ENCODE data around the gene LANCL2. TPM values are rescaled to one million over a fixed set of nuclear protein-coding genes. Genes with fewer than 3 reads are reported as not detected.

The LANCL2 gene
- total and polyA plus RNA-seq, 2 experiments from 2014 or later, result 11.7 to 13.8 TPM

DNA sequence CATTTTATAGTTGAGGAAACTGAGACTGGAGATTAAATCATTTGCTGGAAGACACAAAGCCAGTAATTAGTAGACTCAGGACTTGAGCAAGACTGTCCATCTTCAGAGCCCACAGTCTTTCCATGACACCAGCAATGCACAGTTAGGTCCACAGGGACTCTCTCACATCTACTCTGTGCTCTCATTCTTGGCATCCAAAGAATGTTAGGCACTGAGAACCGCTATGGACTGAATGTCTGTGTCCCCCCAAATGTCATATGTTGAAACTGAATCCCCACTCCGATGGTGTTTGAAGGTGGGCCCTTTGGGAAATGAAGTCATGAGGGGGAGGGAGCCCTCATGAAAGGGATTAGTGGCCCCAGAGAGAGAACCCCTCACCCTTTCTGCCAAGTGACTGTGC, 100.6 kb downstream of the LANCL2 start:
- H2AFZ ChIP-seq, result no peak overlapping the region
- H3K79me2 ChIP-seq (ENCODE audit: insufficient read depth), result no peaks in the 10 kb centered on the region
- TF ChIP-seq EZH2 (IDR thresholded peaks at IDR 0.05; ENCODE audit: insufficient read depth, poor library complexity, severe bottlenecking) (no peak), EZH2phosphoT487 (IDR thresholded peaks at IDR 0.05; ENCODE audit: insufficient read depth, low read depth) (no peak)
- H3K4me1 ChIP-seq (ENCODE audit: insufficient read depth), result no peaks in the 10 kb centered on the region
- H3K27me3 ChIP-seq (replicated peaks; ENCODE audit: insufficient read depth), result no peaks in the 10 kb centered on the region
- H3F3A ChIP-seq (ENCODE audit: insufficient read depth), result no peaks in the 10 kb centered on the region
- WGBS, 2 experiments (ENCODE audit: low coverage in 1 of 2, low lambda C conversion rate in 2 of 2, missing lambda C conversion rate in 2 of 2), result 100% methylated on average over 2 of the region's 2 CpGs
- H3K9ac ChIP-seq, result no peak overlapping the region
- 0 out of 2 replicates have a peak, but pooled peaks cover 6% of the 10 kb centered on the region for H3K36me3 ChIP-seq (ENCODE audit: low read depth)
- H3K4me3 ChIP-seq, result no peak overlapping the region
- DNase-seq, result no peak
- no peaks in the 10 kb centered on the region for H3K9me3 ChIP-seq (ENCODE audit: low read depth)
- H3K27ac ChIP-seq, result no peak overlapping the region
- in situ Hi-C loops (cut with MboI), result no loop called here
- H3K9me2 ChIP-seq (ENCODE audit: insufficient read depth), result no peaks in the 10 kb centered on the region
- no peak overlapping the region for H3K4me2 ChIP-seq (ENCODE audit: unreplicated experiment)
- no peaks in the 10 kb centered on the region for H4K20me1 ChIP-seq (ENCODE audit: insufficient read depth)

DNA sequence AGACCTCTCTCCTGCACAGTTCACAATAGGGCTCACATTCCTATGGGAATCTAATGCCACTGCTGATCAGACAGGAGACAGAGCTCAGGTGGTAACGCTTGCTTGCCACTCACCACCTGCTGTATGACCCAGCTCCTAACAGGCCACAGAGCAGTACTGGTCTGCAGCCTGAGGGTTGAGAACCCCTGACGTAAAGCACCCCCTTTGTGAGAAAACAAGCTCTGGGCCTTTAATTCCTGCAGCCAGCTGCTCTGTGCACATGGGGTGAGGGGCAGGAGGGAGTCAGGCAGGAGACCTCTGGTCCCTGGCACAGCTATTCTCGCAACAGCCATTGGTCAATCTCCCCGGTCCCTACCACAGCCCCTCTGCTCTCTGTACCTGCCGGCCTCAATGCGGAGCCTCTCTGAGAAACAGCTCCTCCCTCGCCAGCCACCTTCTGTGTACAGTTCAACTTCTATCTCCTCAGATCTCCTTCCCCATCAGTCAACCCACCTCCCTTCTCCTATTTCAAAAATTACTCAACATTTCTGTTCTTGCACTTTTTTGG, 102.0 kb downstream of the LANCL2 start:
- DNase-seq, result no peak
- 0 out of 2 replicates have a peak, but pooled peaks cover 6% of the 10 kb centered on the region for H3K36me3 ChIP-seq (ENCODE audit: low read depth)
- H3K79me2 ChIP-seq (ENCODE audit: insufficient read depth), result no peaks in the 10 kb centered on the region
- H3K27me3 ChIP-seq (replicated peaks; ENCODE audit: insufficient read depth), result no peaks in the 10 kb centered on the region
- H3K9ac ChIP-seq, result no peak overlapping the region
- in situ Hi-C loops (cut with MboI), result no loop called here
- H3K4me3 ChIP-seq, result no peak overlapping the region
- no peaks in the 10 kb centered on the region for H3K9me2 ChIP-seq (ENCODE audit: insufficient read depth)
- H2AFZ ChIP-seq, result no peak overlapping the region
- H3K4me1 ChIP-seq (ENCODE audit: insufficient read depth), result no peaks in the 10 kb centered on the region
- TF ChIP-seq EZH2phosphoT487 (IDR thresholded peaks at IDR 0.05; ENCODE audit: insufficient read depth, low read depth), result no peak
- TF ChIP-seq EZH2 (IDR thresholded peaks at IDR 0.05; ENCODE audit: insufficient read depth, poor library complexity, severe bottlenecking), result no peak
- no peak overlapping the region for H3K4me2 ChIP-seq (ENCODE audit: unreplicated experiment)
- H3K27ac ChIP-seq, result no peak overlapping the region
- WGBS, 2 experiments (ENCODE audit: low coverage in 1 of 2, low lambda C conversion rate in 2 of 2, missing lambda C conversion rate in 2 of 2), result 94 to 99% methylated on average over 7 of the region's 7 CpGs
- H3K9me3 ChIP-seq (ENCODE audit: low read depth), result no peaks in the 10 kb centered on the region
- no peaks in the 10 kb centered on the region for H3F3A ChIP-seq (ENCODE audit: insufficient read depth)
- no peaks in the 10 kb centered on the region for H4K20me1 ChIP-seq (ENCODE audit: insufficient read depth)

DNA sequence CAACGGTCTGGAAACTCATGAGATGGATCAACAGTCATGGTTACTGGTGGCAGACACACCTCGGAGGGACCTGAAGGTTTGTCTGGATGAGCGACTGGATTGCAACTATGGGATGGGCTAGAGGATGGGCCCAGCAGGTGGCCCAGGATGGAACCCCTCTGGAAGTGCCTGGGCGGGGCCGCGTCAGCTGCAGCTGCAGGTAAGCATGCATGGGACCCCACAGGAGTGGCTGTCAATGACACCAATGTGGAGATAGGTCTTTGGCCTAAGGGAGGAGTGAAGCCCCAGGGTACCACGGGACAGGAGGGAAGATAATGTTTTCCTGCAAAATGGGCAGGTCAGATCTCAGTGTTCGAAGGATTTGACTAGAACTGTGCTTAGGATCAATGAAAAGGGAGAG, 103.4 kb downstream of the LANCL2 start:
- no peak for DNase-seq

DNA sequence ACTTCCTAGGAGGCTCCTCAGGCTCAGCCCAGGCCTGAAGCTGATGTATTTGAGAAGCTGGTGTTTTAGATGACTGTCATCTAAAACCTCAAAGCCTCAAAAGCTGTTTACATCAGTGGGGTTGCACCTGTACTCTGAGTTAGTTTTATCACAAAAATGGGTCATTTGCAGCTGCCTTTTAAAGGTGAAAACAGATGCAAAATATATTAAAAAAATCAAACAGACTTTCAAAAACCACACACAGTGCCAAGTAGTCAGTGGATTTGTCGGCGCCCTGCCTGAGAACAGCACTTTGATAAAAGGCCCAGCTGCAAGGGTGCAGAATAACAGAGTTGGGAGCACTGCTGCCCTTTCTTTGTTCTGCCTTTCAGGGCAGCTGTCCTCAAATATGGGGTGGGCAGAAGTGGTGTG, 104.1 kb downstream of the LANCL2 start:
- no peak for DNase-seq
- Histone ChIP-seq H3F3A (ENCODE audit: insufficient read depth) (no peaks in the 10 kb centered on the region), H3K4me1 (ENCODE audit: insufficient read depth) (no peaks in the 10 kb centered on the region), H3K27ac (no peak overlapping the region), H2AFZ (no peak overlapping the region), H3K4me2 (ENCODE audit: unreplicated experiment) (no peak overlapping the region), H3K9ac (no peak overlapping the region), H3K79me2 (ENCODE audit: insufficient read depth) (no peaks in the 10 kb centered on the region), H4K20me1 (ENCODE audit: insufficient read depth) (no peaks in the 10 kb centered on the region), H3K36me3 (ENCODE audit: low read depth) (0 out of 2 replicates have a peak, but pooled peaks cover 6% of the 10 kb centered on the region), H3K9me2 (ENCODE audit: insufficient read depth) (no peaks in the 10 kb centered on the region), H3K9me3 (ENCODE audit: low read depth) (no peaks in the 10 kb centered on the region), H3K4me3 (no peak overlapping the region), H3K27me3 (replicated peaks; ENCODE audit: insufficient read depth) (no peaks in the 10 kb centered on the region)
- in situ Hi-C loops (cut with MboI), result no loop called here
- WGBS, 2 experiments (ENCODE audit: low coverage in 1 of 2, low lambda C conversion rate in 2 of 2, missing lambda C conversion rate in 2 of 2), result 98 to 100% methylated on average over 2 of the region's 2 CpGs
- TF ChIP-seq EZH2phosphoT487 (IDR thresholded peaks at IDR 0.05; ENCODE audit: insufficient read depth, low read depth), result no peak
- TF ChIP-seq EZH2 (IDR thresholded peaks at IDR 0.05; ENCODE audit: insufficient read depth, poor library complexity, severe bottlenecking), result no peak

More for the DNA sequence above, 103.4 kb downstream of the LANCL2 start:
- H4K20me1 ChIP-seq (ENCODE audit: insufficient read depth), result no peaks in the 10 kb centered on the region
- H3K4me3 ChIP-seq, result no peak overlapping the region
- H3K27me3 ChIP-seq (replicated peaks; ENCODE audit: insufficient read depth), result no peaks in the 10 kb centered on the region
- no peak overlapping the region for H2AFZ ChIP-seq
- no peaks in the 10 kb centered on the region for H3K9me2 ChIP-seq (ENCODE audit: insufficient read depth)
- H3K9ac ChIP-seq, result no peak overlapping the region
- H3K27ac ChIP-seq, result no peak overlapping the region
- H3K4me1 ChIP-seq (ENCODE audit: insufficient read depth), result no peaks in the 10 kb centered on the region
- TF ChIP-seq EZH2phosphoT487 (IDR thresholded peaks at IDR 0.05; ENCODE audit: insufficient read depth, low read depth) (no peak), EZH2 (IDR thresholded peaks at IDR 0.05; ENCODE audit: insufficient read depth, poor library complexity, severe bottlenecking) (no peak)
- 0 out of 2 replicates have a peak, but pooled peaks cover 6% of the 10 kb centered on the region for H3K36me3 ChIP-seq (ENCODE audit: low read depth)
- in situ Hi-C loops (cut with MboI), result no loop called here
- WGBS, 2 experiments (ENCODE audit: low coverage in 1 of 2, low lambda C conversion rate in 2 of 2, missing lambda C conversion rate in 2 of 2), result 94 to 98% methylated on average over 8 of the region's 8 CpGs
- H3K79me2 ChIP-seq (ENCODE audit: insufficient read depth), result no peaks in the 10 kb centered on the region
- H3K4me2 ChIP-seq (ENCODE audit: unreplicated experiment), result no peak overlapping the region
- H3F3A ChIP-seq (ENCODE audit: insufficient read depth), result no peaks in the 10 kb centered on the region
- no peaks in the 10 kb centered on the region for H3K9me3 ChIP-seq (ENCODE audit: low read depth)

Data from GM23248 (cell line).